Retina (tissue), 1 donor: ENCODE measurements around the gene PPP2R2C.

ENCODE experiments used
- DNase-seq: peaks from one replicate; pipeline ENCODE4 v3.0.0-alpha.2; 2016

The PPP2R2C gene

DNA sequence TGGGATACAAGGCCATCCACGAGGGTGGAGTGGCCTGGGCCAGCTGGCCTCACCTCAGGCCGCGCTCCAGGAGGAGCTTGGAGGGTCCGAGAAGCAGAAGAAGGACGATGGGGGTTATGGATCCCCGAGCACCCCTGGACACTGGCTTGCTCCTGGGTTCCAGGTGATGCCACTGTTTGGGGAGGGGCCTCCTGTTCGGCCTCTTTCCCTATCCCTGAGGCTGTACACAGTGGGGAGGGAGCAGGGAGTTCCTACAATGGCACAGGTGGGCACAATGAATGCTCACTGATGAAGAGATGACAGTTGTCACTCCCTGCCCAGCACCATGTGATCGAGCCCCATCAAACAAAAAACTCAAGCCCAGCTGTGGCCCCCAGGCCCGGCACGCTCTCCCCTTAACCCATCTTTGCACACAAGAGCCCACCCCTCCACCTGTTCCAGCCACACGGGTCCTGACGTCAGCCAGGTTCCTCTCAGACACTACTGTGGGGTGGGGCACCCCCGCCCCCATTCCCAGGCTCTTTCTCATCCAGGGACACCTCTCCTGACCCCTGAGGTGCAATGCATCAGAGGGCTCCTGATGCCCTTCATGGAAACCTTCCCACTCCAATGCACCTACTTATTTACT is 132.5 kb downstream of the PPP2R2C start:
- no peak for DNase-seq

DNA sequence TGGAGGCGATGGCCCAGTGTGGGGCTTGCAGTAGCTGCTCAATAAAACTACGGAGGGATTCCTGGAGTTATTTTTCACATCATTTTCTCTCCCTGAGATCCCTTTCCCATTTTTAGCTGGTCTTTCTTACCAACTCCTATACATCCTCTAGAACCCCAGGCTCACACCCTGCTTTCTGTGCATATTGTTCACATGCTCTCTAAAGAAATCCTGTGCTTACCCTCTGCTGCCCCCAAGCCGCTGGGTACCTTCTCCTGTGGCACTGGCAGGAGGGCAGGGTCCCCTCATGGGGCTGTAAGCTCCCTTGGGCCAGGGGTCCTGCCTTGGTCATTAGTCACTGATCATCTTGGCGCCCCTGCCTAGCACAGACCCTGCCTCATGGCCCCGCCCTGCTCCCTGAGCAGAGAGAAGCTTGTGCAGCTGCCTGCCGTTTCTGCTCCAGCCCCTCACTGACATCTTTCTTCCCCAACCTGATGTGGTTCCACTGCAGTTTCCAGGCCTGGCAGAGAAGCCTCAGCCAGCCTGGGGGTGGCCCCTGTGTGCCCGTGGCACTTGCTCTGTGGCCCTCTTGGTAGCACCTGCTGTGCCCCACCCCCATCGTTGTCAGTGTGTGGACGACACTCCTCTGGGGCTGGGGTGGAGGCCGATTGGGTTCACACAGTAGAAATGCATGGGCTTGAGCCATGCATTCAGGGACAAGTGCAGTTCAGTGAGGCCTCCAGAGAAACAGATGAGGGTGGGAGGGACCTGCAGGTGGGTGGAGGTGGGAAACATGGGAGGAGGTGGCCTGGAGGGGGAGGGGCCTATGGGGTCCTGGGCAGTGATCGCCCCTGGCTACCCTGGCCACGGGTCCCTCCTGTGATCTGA is 133.2 kb downstream of the PPP2R2C start:
- DNase-seq = no peak

DNA sequence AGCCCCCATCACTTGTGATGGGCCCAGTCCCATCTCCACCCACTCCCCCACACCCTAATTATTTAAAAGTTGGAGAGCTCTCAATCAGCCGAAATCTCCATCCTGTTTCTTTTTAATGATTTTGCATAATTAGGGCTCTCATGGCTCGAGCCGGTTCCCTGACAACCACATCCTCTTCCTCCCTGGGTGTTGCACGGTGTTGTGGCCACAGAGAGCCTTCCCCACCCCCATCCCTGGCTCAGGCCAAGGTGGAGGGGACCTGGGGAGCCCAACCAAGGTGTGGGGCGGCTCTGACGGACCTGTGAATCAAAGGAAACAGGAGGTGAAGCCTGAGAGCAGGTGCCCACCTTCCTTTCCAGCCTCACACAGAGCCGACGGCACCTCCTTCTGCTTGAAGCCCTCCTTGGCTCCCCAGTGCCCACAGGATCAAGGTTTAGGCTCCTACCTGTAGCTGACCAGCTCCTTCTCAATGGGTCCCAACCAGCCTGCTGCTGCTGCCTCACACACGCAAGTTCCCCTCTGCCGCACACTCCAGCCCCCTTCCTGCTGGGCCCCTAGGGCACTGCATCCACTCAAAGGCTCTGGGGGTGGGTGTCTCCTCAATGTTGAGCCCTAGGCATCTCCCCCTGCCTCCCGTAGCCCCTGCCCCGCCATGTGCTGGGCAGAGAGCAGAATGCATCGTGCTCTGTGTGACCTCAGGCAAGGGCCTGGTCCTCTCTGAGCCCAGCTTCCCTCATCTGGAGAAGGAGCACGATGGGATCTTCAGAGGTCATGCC is 134.1 kb downstream of the PPP2R2C start:
- no peak for DNase-seq

DNA sequence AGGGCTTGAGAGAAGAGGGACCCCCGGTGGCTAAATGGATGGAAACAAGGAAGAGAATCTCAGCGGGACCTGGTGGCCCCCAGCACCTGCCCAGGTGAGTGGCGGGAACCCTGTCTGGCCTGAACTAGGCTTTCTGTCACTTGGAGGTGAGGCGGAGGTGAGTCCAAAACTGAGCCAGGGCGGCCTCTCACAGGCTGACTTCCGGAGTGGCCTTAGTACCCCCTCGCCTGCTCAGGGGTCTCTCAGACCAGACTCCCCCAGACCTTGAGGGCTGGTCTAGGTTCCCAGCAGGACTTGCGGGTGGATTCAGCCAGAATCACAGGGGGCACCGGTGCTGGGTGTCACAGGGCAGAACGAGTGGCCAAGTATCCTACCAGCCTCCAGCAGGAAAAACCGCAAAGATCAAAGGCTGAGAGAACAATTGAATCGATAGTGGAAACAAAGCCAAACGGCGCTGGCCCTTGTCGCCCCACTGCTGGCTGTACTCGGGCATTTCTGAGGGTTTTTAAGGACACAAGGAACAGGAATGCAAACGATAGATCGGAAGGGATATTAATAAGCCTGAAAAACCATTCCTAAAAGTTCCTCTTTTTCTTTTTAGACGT is 135.0 kb downstream of the PPP2R2C start:
- peak; percentile 41 for DNase-seq

DNA sequence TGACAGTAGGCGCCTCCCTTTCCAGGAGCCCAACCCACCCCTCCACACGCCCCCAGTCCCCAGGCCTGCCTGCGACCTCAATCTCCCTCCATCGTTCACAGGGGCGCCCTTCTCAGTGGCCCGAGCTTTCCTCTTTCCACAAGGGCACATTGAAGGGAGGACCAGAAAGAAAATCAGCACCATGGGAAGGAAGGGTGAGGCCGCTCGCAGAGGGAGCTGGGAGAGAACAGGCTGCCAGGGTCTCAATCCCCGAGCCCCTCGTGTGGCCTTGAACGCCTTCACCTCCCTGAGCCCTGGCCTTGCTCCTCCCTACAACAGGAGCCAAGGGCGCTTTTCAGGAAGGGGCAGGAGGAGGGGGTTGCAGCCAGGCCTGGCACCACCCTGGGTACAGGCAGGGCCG is 136.2 kb downstream of the PPP2R2C start:
- DNase-seq = no peak

GRCh38 chr4:6335040-6335590 is 137.3 kb downstream of the PPP2R2C start:
- no peak for DNase-seq

- no peak for DNase-seq
These were observed 138.1 kb downstream of the PPP2R2C start for GRCh38 chr4:6334203-6334887.

DNA sequence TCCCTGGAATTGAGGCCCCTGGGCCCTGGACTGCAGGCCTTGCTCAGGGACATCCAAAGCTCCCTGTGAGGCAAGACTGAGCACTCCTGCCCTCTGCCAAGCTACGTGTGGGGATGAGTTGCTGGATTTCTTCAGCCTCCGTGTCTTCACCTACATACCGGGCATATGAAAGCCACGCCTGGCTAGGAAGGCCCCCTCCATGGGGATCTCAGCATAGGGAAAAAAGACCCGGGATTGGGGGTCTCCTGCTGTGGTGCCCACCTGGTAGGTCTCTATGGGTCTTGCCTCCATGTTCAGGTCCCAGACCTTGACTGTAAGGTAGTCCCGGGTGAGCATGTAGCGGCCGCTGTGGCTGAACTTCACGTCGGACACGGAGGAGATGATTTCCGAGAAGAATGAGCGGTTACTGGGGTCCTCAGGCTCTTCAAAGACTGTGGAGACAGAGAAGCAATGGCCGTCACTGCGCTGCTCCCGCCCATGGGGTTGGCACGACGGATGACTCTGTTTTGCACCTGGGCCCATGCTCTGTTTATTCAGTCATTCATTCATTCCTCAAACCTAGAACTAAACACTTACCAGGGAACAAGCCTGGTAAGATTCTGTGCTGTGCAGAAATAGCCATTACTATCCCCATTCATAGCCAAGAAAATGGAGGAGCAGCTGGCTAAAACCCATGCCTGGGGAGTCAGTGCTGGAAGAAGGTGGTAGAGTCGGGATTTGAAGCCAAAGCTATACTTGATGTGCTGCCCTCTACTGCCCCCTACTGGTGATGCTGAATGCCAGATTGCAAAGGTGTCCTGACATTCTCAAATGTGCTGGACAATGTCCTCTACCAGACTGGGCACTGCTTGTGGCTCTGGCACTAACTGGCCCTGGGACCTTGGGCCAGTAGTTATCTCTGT is 138.9 kb downstream of the PPP2R2C start:
- DNase-seq = no peak

DNA sequence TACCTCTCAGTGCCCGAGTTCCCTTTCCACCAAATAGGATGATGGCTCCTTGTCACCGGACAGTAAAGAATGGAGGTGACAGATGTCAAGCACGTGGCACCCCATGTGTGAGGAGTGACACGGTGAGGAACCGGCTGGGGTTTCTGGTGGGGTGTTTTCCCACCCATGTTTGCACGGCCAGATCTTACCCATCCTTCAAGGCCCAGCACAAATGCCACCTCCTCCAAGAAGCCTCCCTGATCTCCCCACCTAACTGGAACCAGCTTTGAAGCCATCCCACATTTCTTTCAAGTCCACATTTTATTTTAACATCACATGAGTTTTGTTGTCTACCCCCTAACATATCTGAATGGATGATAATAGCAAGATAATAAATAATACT is 139.8 kb downstream of the PPP2R2C start:
- DNase-seq = no peak

DNA sequence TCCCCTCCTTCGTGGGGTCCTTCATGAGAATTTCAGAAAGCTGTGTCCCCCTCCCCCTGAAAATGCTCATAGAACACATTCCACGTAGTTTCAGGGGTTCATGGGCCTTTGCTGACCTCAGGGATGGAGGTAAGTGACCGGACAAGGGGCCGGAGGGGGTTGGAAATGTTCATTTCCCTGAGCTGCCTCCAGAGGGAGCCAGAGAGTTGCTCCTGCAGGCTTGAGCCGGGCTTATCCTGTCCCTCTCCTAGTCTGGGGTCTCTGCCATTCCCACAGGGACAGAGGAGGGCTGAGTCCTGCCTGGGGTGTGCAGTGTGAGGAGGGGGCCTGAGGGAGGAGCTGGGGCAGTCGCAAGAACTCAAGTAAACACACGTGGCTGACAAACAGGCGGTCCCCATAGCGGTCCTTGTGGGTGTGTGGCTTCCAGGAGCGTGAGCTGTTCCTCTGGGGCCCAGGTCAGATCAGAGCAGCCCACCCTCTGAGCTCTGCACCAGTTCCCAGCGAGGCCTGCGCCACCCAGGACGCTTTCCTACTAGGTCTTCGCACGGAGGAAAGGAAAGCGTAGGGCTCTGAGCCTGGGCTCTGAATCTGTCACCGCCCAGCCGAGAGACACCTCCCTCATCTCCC is 140.3 kb downstream of the PPP2R2C start:
- peak; percentile 70 for DNase-seq

DNA sequence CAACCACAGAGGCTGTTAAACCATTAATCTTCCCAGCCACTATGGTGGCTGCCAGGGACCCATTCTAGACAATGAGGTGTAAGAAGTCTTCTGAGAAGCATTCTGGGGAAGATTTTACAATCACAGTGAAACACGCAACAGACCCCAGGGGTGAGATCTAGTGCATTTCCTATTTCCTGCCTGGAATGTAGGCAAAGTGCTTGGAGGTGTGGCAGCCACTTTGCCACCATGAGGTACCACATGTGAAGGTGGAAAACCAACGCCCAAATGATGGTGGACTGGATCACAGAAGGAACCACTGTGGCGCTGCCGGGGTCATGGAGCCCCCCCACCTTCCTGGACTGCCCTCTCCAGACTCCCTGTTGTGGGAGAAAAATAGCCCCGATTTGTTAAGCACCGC is 140.9 kb downstream of the PPP2R2C start:
- DNase-seq = no peak

DNA sequence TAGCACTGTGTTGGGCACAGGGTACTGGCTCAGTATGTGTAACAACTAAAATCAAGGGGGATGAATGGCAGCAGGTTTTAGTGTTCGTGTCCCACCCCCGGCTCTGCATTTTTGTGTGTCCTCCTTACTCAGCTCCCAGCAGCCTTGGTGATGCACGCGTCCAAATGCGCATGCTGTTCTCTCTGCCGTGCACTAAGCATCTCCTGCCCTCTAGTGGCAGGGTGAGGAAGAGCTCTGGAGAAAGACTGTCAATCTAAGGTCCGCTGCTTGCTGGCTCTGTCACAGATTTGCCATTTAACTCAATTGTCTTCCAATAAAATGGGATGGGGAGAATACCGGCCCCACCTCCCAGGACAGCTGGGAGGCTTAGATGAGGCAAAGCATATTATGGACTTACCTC is 141.4 kb downstream of the PPP2R2C start:
- no peak for DNase-seq

GRCh38 chr4:6330384-6330767 is 142.0 kb downstream of the PPP2R2C start:
- DNase-seq = no peak

GRCh38 chr4:6329478-6330383 is 142.7 kb downstream of the PPP2R2C start:
- no peak for DNase-seq

DNA sequence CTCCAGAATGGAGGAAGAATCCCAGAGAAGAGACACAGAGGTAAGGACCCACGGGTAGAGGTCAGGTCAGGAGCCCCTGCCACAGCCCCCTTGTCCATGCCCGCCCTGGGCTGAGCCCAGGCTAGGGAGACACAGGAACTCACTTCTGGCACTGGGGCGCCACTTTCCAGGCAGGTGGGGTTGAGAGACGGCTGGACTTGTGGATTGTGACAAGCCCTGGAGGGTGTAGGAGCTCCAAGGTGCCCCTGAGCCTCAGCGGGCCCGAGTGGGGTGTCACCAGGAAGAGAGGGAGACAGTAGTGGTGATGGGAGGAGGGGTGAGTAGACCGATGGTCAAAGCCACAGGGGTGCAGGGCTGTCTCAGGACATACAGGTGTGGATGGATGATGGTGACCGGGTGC is 143.9 kb downstream of the PPP2R2C start:
- no peak for DNase-seq

GRCh38 chr4:6327220-6327917 is 145.0 kb downstream of the PPP2R2C start:
- DNase-seq = peak; percentile 91

DNA sequence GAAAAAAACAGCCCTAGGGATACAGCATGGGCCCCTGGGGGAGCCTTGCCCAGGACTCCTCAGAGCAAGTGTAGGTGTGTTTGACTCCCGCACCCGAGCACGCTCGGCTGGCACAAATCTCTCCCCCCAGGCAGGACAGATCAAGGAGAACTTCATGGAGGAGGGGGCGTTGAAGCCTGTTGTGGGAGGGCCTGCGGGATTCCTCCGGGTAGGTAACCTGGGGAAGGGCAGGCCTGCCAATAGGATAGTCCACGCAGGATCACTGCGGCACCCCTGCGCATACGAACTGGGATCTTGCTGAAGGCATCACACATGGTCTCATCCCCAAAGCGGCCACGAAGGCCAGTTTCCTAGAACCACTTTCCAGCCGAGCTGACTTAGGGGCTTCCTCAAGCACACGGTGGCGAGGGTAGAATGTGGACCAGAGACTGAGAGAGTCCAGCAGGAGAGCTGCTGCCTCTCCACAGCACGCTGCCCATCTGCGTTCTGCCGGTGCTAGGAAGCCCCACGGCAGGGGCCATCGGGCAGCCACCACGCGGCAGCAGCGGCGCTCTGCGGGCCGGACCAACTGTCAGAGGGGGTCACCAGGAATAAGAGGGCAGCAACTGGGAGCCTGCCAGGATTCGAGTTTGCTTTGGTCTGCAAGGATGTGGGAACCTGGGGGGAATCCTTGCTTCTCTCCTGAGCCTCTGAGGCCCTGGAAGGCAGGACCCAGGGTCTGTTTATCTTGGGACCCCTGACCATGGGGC is 145.9 kb downstream of the PPP2R2C start:
- DNase-seq = no peak

DNA sequence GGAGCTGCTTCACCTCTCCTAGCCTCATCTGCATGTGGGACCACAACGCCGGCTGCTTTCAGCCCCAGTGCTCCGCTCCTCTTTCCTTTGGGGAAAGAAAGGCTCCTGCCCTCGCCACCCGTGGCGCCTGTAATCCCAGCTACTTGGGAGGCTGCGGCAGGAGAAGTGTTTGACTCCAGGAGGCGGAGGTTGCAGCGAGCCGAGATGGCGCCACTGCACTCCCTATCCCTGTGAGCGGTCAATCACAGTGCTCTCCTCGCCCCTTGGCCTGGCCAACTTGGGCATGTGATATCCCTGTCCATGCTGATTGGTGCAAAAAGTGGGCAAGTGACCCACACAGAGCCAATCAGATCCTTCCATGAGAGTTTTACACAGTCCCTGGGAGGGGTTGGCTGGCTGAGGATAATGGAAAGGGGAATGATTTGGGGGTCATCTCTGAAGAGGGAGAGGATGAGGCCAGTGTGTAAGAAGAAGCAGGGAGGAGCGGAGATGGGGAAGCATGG is 146.6 kb downstream of the PPP2R2C start:
- no peak for DNase-seq
